ENCODE results near the gene PITPNM3.

GRCh38 chr17:6443692-6444570 is 112.4 kb downstream of the PITPNM3 start, which contains the start of gene PIMREG:
- peak; percentile 99 for TF ChIP-seq MAX (IDR thresholded peaks at IDR 0.05)
- peak; percentile 23; the same call in 1 of the 2 replicates for TF ChIP-seq EP300 (IDR thresholded peaks at IDR 0.05; ENCODE audit: borderline replicate concordance)
- no peak for TF ChIP-seq REST (IDR thresholded peaks at IDR 0.05; ENCODE audit: low read depth)
- no peak; the same call in 1 of the 2 replicates for TF ChIP-seq TCF12 (IDR thresholded peaks at IDR 0.05; ENCODE audit: low read depth)
- TF ChIP-seq RAD21 (IDR thresholded peaks at IDR 0.05; ENCODE audit: low read depth), result no peak
- TF ChIP-seq NFIC (IDR thresholded peaks at IDR 0.05), result no peak
- no peak for TF ChIP-seq YY1 (IDR thresholded peaks at IDR 0.05; ENCODE audit: low read depth)
- TF ChIP-seq FOXM1 (IDR thresholded peaks at IDR 0.05; ENCODE audit: borderline replicate concordance, low read depth), result peak; percentile 73
- TF ChIP-seq USF1 (IDR thresholded peaks at IDR 0.05), result peak; percentile 36; the same call in 1 of the 2 replicates
- TF ChIP-seq CEBPB (IDR thresholded peaks at IDR 0.05), result no peak
- peak; percentile 66 for TF ChIP-seq TAF1 (IDR thresholded peaks at IDR 0.05; ENCODE audit: low read depth)
- peak; percentile 71; the same call in 1 of the 2 replicates for TF ChIP-seq ZBTB7A (IDR thresholded peaks at IDR 0.05; ENCODE audit: low read depth)
- no peak for TF ChIP-seq TEAD4 (IDR thresholded peaks at IDR 0.05)
- TF ChIP-seq EGR1 (IDR thresholded peaks at IDR 0.05), result peak; percentile 66

All from Ishikawa (cell line).